GM21786 (cell line): ENCODE measurements around the gene RNFT1.
"Not testable (repeated sequence)": the region's sequence is repeated elsewhere in the genome, so short reads cannot be mapped to it uniquely, and the experiment has no call there.

Experiments
- ATAC-seq: cut with Tn5 transposase; IDR thresholded peaks from one replicate; pipeline ENCODE4 v1.9.1; 2021; ENCODE audit not compliant: unreplicated experiment

Gene RNFT1

GRCh38 chr17:59930768-59931167 lies 33.8 kb downstream of the RNFT1 start:
- ATAC-seq: not testable (repeated sequence)

GRCh38 chr17:59930121-59930520 lies 34.4 kb downstream of the RNFT1 start:
- ATAC-seq: not testable (repeated sequence)

DNA sequence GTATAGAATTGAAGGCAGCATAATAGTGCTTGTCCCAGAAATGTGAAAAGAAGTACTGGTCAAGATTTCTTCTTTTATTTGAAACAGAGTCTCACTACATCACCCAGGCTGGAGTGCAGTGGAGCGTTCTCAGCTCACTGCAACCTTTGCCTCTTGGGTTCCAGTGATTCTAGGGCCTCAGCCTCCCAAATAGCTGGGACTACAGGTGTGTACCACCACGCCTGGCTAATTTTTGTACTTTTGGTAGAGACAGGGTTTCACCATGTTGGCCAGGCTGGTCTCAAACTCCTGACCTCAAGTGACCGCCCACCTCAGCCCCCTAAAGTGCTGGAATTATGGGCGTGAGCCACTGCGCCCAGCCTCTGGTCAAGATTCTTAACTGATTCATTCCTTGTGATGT lies 43.9 kb downstream of the RNFT1 start:
- ATAC-seq: not testable (repeated sequence)

DNA sequence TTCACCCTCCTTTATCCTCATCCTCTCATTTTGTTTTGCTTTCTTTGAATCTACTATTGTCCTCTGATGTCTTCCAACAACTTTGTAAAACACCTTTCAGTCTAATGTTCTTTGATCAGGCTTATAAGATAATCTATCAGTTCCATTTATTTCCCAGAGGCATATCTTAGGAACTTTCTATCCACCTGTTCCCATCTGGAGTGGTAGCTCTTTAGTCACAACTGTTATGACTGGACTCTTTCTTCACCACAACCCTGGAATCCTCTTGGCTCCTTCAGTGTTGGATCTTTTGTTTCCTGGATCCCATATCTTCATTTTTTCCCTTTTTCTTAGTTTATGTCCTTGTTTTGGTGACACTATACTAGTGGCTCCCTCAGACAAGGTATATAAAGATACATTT lies 48.1 kb downstream of the RNFT1 start:
- no peak for ATAC-seq

DNA sequence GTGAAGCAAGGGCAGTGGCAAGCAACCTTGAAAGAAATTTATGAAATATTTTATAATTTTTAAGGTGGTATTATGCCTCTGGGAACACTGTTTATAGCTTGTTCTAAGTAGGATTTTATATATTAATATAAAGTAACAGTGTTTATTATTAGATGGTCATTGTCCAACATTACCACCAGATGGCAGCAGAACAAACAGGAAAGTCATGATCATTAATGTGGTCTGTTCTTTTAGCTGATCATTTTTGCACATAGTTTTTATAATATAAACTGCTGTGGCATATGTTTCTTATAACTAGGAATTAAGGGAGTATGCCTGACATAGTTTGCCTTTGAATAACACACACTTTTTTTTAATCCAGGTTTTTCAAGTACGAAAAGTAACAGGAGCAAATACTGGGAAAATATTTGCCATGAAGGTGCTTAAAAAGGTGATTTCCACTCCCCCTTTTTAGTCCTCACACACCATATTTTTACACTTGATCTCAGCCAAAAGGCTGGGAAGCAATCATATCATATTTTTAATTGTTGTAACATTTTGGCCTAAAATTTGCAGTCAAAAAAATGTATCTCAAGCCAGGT lies 50.2 kb downstream of the RNFT1 start:
- no peak for ATAC-seq

GRCh38 chr17:59907467-59907866 lies 57.1 kb downstream of the RNFT1 start:
- ATAC-seq: no peak

DNA sequence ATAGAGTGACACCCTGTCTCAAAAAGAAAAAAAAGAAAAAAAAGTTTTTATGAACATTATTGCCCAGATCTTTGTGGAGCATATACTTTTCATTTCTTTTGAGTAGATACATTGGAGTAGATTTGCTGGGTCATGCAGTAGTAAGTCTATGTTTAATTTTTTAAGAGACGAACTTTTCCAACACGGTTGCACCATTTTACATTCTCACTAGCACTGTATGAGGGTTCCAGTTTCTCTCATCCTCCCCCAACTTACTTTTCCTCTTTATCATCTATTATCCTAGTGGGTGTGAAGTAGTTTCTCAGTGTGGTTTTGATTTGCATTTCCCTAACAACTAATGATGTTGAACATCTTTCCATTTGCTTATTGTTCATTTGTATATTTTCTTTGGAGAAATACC lies 61.1 kb downstream of the RNFT1 start:
- ATAC-seq: no peak
